ENCODE data around the gene RAB27A. TPM values are rescaled to one million over a fixed set of nuclear protein-coding genes. Genes with fewer than 3 reads are reported as not detected.
A peak's percentile ranks its signal among the peaks of the same experiment; 100 is the strongest.

Gene RAB27A
- total and polyA plus RNA-seq, 8 donors: 6.4 to 26.5 (median 14.8) TPM

- TF ChIP-seq, protein P1, sequence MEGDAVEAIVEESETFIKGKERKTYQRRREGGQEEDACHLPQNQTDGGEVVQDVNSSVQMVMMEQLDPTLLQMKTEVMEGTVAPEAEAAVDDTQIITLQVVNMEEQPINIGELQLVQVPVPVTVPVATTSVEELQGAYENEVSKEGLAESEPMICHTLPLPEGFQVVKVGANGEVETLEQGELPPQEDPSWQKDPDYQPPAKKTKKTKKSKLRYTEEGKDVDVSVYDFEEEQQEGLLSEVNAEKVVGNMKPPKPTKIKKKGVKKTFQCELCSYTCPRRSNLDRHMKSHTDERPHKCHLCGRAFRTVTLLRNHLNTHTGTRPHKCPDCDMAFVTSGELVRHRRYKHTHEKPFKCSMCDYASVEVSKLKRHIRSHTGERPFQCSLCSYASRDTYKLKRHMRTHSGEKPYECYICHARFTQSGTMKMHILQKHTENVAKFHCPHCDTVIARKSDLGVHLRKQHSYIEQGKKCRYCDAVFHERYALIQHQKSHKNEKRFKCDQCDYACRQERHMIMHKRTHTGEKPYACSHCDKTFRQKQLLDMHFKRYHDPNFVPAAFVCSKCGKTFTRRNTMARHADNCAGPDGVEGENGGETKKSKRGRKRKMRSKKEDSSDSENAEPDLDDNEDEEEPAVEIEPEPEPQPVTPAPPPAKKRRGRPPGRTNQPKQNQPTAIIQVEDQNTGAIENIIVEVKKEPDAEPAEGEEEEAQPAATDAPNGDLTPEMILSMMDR (IDR thresholded peaks at IDR 0.05): no peak
- Histone ChIP-seq H3K9me3 (no peaks in the 10 kb centered on the region), H3K4me3 (no peak overlapping the region), H3K36me3 (no peaks in the 10 kb centered on the region), H3K4me1 (no peaks in the 10 kb centered on the region), H3K27ac (no peak overlapping the region), H3K27me3 (no peaks in the 10 kb centered on the region)
- ATAC-seq (no peak), DNase-seq (no peak), FAIRE-seq (no peak)
- intact Hi-C loops (cut with DNase I): no loop called here
- WGBS, 2 donors: 97 to 100% methylated on average over 1 of the region's 1 CpG
These were observed 32.5 kb downstream of the RAB27A start for GRCh38 chr15:55257012-55257670.

DNA sequence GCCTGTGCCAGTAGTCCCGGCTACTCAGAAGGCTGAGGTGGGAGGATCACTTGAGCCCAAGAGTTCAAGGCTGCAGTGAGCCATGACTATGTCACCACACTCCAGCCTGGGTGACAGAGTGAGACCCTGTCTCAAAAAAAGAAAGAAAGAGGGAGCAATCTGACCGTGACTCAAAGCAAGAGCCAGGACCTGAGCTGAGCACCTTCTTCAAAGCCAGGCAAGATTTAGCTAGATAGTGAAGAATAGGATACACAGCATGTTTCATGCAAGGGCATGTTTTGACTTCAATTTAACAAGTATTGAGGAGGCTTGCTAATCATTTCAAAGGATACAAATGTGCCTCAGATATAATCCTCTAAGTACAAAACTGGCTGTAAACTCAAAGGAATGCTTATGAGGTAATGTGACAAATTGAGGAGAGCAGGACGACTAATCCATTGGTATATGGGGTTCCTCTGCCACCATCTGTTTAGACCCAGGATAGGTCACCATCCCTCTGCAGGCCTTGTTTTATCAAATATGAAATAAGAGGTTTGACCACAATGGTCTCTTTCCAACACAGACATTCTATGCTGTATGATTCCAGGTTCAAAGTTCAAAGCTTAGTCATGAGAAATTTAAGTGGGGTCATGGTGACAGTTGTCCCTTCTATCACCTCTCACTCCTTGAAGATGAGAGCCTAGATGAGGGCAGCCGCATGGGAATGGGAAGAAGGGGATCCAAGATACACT is 33.2 kb downstream of the RAB27A start:
- no peak for FAIRE-seq
- TF ChIP-seq, protein P1 (IDR thresholded peaks at IDR 0.05): no peak
- H3K27me3 ChIP-seq: no peaks in the 10 kb centered on the region
- no peaks in the 10 kb centered on the region for H3K36me3 ChIP-seq
- H3K4me1 ChIP-seq: no peaks in the 10 kb centered on the region
- H3K27ac ChIP-seq: no peak overlapping the region
- H3K9me3 ChIP-seq: no peaks in the 10 kb centered on the region
- no peak for ATAC-seq
- intact Hi-C loops (cut with DNase I): no loop called here
- H3K4me3 ChIP-seq: no peak overlapping the region
- WGBS, 2 donors: 90 to 95% methylated on average over 4 of the region's 4 CpGs
- no peak for DNase-seq

DNA sequence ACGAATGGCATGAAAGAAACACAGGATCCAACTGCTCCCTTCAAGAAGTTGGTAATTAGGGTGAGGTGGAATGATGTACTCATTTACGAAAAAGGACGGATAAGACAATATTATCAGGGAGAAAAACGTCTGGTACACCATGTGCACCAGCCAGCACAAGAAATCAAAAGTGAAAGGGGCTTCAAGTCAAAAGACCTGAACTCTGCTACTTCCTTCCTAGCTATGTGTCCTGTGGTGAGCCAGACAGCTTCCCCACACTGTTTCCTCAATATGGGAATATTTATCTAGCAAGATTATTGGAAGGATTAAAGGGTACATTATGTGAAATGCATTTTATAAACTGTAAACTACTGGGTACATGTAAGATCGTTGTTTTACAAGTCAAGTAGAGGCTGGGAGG is 33.9 kb downstream of the RAB27A start:
- Histone ChIP-seq H3K27me3 (no peaks in the 10 kb centered on the region), H3K4me3 (no peak overlapping the region), H3K9me3 (no peaks in the 10 kb centered on the region), H3K4me1 (no peaks in the 10 kb centered on the region), H3K27ac (no peak overlapping the region), H3K36me3 (no peaks in the 10 kb centered on the region)
- FAIRE-seq (no peak), DNase-seq (no peak), ATAC-seq (peak in 2 of 4 donors; percentile 52 to 58)
- TF ChIP-seq, protein P1 (IDR thresholded peaks at IDR 0.05): no peak
- intact Hi-C loops (cut with DNase I): no loop called here
- 68 to 76% methylated on average over 5 of the region's 5 CpGs for WGBS, 2 donors

GRCh38 chr15:55254916-55255679 is 34.5 kb downstream of the RAB27A start:
- H3K9me3 ChIP-seq: no peaks in the 10 kb centered on the region
- peaks cover 0 to 4% (median 0%) of the 10 kb centered on the region in 3 donors for H3K4me1 ChIP-seq
- no peak for FAIRE-seq
- H3K36me3 ChIP-seq: no peaks in the 10 kb centered on the region
- no peak for DNase-seq
- WGBS, 2 donors: 68 to 73% methylated on average over 4 of the region's 4 CpGs
- ATAC-seq: no peak
- TF ChIP-seq, protein P1 (IDR thresholded peaks at IDR 0.05): no peak
- H3K27ac ChIP-seq: no peak overlapping the region
- H3K4me3 ChIP-seq: no peak overlapping the region
- intact Hi-C loops (cut with DNase I): no loop called here
- H3K27me3 ChIP-seq: no peaks in the 10 kb centered on the region
